Caco-2 (cell line): ENCODE results near the gene EPRS1. TPM values are rescaled to one million over a fixed set of nuclear protein-coding genes. Genes with fewer than 3 reads are reported as not detected.

Source experiments
- BruUV-seq: library from RNA; stranded (reverse); fragments of 400-500 nt; replicated peaks from 2 replicates; lab custom pipeline; 2021; lab: Mats Ljungman, UMichigan
- CTCF ChIA-PET: fragments of 300-600 bp; sonication (Branson Sonifier 250); formaldehyde crosslinking; loops from one replicate; lab custom pipeline; 2022; ENCODE audit warnings: antibody characterized with exemption; lab: Charles Lee
- POLR2A ChIA-PET: fragments of 300-600 bp; sonication (Branson Sonifier 250); formaldehyde crosslinking; loops from one replicate; lab custom pipeline; 2022; ENCODE audit warnings: antibody characterized with exemption; lab: Charles Lee
- DNase-seq, 2 experiments: peaks; one replicate each; pipeline versions ENCODE4 v3.0.0 to v3.0.0-alpha.2; 2020 to 2022
- H3K27me3 ChIP-seq: replicated peaks from 2 replicates; pipeline ENCODE4 v1.6.0; 2011; ENCODE audit warnings: low read length; ENCODE audit not compliant: control insufficient read depth, insufficient read depth
- H3K36me3 ChIP-seq: 2 replicates; pipeline ENCODE4 v1.5.1; 2011; ENCODE audit warnings: low read length; ENCODE audit not compliant: control insufficient read depth, insufficient read depth
- H3K4me1 ChIP-seq: fragments of 250-450 bp; sonication (Bioruptor Pico); 2 replicates; pipeline ENCODE4 v1.5.1; 2020; ENCODE audit warnings: mild to moderate bottlenecking
- H3K4me3 ChIP-seq: 2 replicates; pipeline ENCODE4 v1.5.1; 2011; ENCODE audit warnings: low read depth, mild to moderate bottlenecking, control low read depth, low read length
- H3K9me3 ChIP-seq: fragments of 250-450 bp; sonication (Bioruptor Pico); 2 replicates; pipeline ENCODE4 v1.5.1; 2020; ENCODE audit warnings: mild to moderate bottlenecking, moderate library complexity
- H3K27ac Mint-ChIP-seq: one replicate; pipeline ENCODE4 v1.8.0; 2022; ENCODE audit warnings: mixed read lengths; ENCODE audit not compliant: unreplicated experiment
- H3K27me3 Mint-ChIP-seq: one replicate; pipeline ENCODE4 v1.8.0; 2022; ENCODE audit warnings: mixed read lengths; ENCODE audit not compliant: insufficient read depth, unreplicated experiment
- H3K36me3 Mint-ChIP-seq: one replicate; pipeline ENCODE4 v1.8.0; 2022; ENCODE audit warnings: mild to moderate bottlenecking, mixed read lengths; ENCODE audit not compliant: insufficient read depth, unreplicated experiment
- H3K4me1 Mint-ChIP-seq: one replicate; pipeline ENCODE4 v1.8.0; 2022; ENCODE audit warnings: low read depth, mixed read lengths; ENCODE audit not compliant: unreplicated experiment
- H3K4me3 Mint-ChIP-seq: one replicate; pipeline ENCODE4 v1.8.0; 2022; ENCODE audit warnings: mild to moderate bottlenecking, moderate library complexity, mixed read lengths; ENCODE audit not compliant: unreplicated experiment
- H3K9me3 Mint-ChIP-seq: one replicate; pipeline ENCODE4 v1.8.0; 2022; ENCODE audit warnings: mixed read lengths; ENCODE audit not compliant: unreplicated experiment
- CTCF ChIP-seq, 2 experiments: fragments of 200-600 bp in 1 of 2; IDR thresholded peaks; 1 replicate in 1 of 2; 2 replicates in 1 of 2; pipeline versions ENCODE4 v1.5.1 to v1.8.0; 2011 to 2022; ENCODE audit warnings: antibody characterized with exemption in 1 of 2, control low read depth in 1 of 2, inconsistent platforms in 1 of 2, low read depth in 1 of 2, low read length in 1 of 2, mild to moderate bottlenecking in 1 of 2, moderate library complexity in 1 of 2; ENCODE audit not compliant: insufficient read depth in 1 of 2, severe bottlenecking in 1 of 2, unreplicated experiment in 1 of 2
- intact Hi-C: fragments of 100-400 bp; cut with micrococcal nuclease; formaldehyde crosslinking; loops from one replicate; pipeline ENCODE4 v1.10.0; 2022; ENCODE audit not compliant: unreplicated experiment
- total RNA-seq: library from RNA; stranded (reverse); gene quantifications from 2 replicates; pipeline ENCODE4 v1.2.3, GENCODE V29; 2022

The EPRS1 gene
- total RNA-seq, 1 experiment from 2014 or later = 215 TPM

- H3K4me3 Mint-ChIP-seq = no peak overlapping the region
- peaks cover 3% of the 10 kb centered on the region for H3K36me3 Mint-ChIP-seq
- H3K9me3 Mint-ChIP-seq = no peaks in the 10 kb centered on the region
- BruUV-seq = no TSS peak
- DNase-seq = no peak
- no peak for TF ChIP-seq CTCF (IDR thresholded peaks at IDR 0.05; ENCODE audit: insufficient read depth in 1 of 2, low read depth in 1 of 2, low read length in 1 of 2, severe bottlenecking in 1 of 2, unreplicated experiment in 1 of 2)
- H3K4me1 ChIP-seq = no peaks in the 10 kb centered on the region
- H3K27ac Mint-ChIP-seq = no peak overlapping the region
- intact Hi-C loops = no loop called here
- H3K4me3 ChIP-seq = no peak overlapping the region
- ChIA-PET POLR2A (no interaction called here), CTCF (no interaction called here)
- no peaks in the 10 kb centered on the region for H3K4me1 Mint-ChIP-seq
- no peaks in the 10 kb centered on the region for H3K27me3 Mint-ChIP-seq
- H3K9me3 ChIP-seq = no peaks in the 10 kb centered on the region
- H3K36me3 ChIP-seq = no peaks in the 10 kb centered on the region
- no peaks in the 10 kb centered on the region for H3K27me3 ChIP-seq
Measured at GRCh38 chr1:220084460-220084859, 38.2 kb upstream of the EPRS1 start.

GRCh38 chr1:220077887-220078286 is 31.6 kb upstream of the EPRS1 start:
- TF ChIP-seq CTCF (IDR thresholded peaks at IDR 0.05; ENCODE audit: insufficient read depth in 1 of 2, low read depth in 1 of 2, low read length in 1 of 2, severe bottlenecking in 1 of 2, unreplicated experiment in 1 of 2) = no peak
- Mint-ChIP-seq H3K27me3 (no peaks in the 10 kb centered on the region), H3K27ac (no peak overlapping the region), H3K36me3 (peaks cover 7% of the 10 kb centered on the region), H3K9me3 (no peaks in the 10 kb centered on the region), H3K4me1 (no peaks in the 10 kb centered on the region), H3K4me3 (no peak overlapping the region)
- intact Hi-C loops = no loop called here
- BruUV-seq = no TSS peak
- no peaks in the 10 kb centered on the region for H3K9me3 ChIP-seq
- POLR2A ChIA-PET = no interaction called here
- CTCF ChIA-PET = no interaction called here
- no peaks in the 10 kb centered on the region for H3K4me1 ChIP-seq
- no peaks in the 10 kb centered on the region for H3K27me3 ChIP-seq
- DNase-seq = no peak
- H3K36me3 ChIP-seq = no peaks in the 10 kb centered on the region
- no peak overlapping the region for H3K4me3 ChIP-seq

- no peak for DNase-seq
- intact Hi-C loops = no loop called here
- H3K4me1 ChIP-seq = no peaks in the 10 kb centered on the region
- Mint-ChIP-seq H3K36me3 (peaks cover 10% of the 10 kb centered on the region), H3K4me1 (no peaks in the 10 kb centered on the region), H3K4me3 (no peak overlapping the region), H3K27ac (no peak overlapping the region), H3K9me3 (no peaks in the 10 kb centered on the region), H3K27me3 (no peaks in the 10 kb centered on the region)
- no TSS peak for BruUV-seq
- H3K4me3 ChIP-seq = no peak overlapping the region
- no peaks in the 10 kb centered on the region for H3K27me3 ChIP-seq
- no peaks in the 10 kb centered on the region for H3K36me3 ChIP-seq
- H3K9me3 ChIP-seq = no peaks in the 10 kb centered on the region
- POLR2A ChIA-PET = no interaction called here
- no peak for TF ChIP-seq CTCF (IDR thresholded peaks at IDR 0.05; ENCODE audit: insufficient read depth in 1 of 2, low read depth in 1 of 2, low read length in 1 of 2, severe bottlenecking in 1 of 2, unreplicated experiment in 1 of 2)
- CTCF ChIA-PET = no interaction called here
Measured at GRCh38 chr1:220076861-220077762, 30.8 kb upstream of the EPRS1 start.
